ENCODE measurements around the gene ACP7. TPM values are rescaled to one million over a fixed set of nuclear protein-coding genes. Genes with fewer than 3 reads are reported as not detected.

Gene ACP7
- total and polyA plus RNA-seq, 8 donors: not detected

DNA sequence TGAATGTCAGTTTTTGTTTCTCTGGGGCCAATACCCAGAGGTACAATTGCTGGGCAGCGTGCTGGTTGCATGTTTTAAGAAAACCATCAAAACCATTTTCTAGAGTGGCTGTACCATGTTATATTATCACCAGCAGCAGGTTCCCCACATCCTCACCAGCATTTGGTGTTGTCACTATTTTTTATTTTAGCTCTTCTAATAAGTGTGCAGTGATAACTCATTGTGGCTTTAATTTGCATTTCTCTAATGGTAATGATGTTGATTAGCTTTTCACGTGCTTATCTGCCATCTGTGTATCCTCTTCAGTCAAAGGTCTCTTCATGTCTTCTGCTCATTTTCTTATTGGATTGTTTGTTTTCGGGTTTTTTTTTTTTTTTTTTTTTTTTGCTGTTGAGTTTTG, 63.3 kb downstream of the ACP7 start:
- Histone ChIP-seq H3K27me3 (no peaks in the 10 kb centered on the region), H3K27ac (no peak overlapping the region), H3K9me3 (no peaks in the 10 kb centered on the region), H3K4me3 (no peak overlapping the region), H3K4me1 (peaks cover 38 to 65% (median 48%) of the 10 kb centered on the region in 4 donors), H3K36me3 (peaks cover 0 to 6% (median 0%) of the 10 kb centered on the region in 4 donors)
- no peak for DNase-seq
- TF ChIP-seq POLR2A (IDR thresholded peaks at IDR 0.05) (no peak), POLR2AphosphoS5 (IDR thresholded peaks at IDR 0.05) (no peak), EP300 (IDR thresholded peaks at IDR 0.05) (no peak)
- TF ChIP-seq, protein P1, sequence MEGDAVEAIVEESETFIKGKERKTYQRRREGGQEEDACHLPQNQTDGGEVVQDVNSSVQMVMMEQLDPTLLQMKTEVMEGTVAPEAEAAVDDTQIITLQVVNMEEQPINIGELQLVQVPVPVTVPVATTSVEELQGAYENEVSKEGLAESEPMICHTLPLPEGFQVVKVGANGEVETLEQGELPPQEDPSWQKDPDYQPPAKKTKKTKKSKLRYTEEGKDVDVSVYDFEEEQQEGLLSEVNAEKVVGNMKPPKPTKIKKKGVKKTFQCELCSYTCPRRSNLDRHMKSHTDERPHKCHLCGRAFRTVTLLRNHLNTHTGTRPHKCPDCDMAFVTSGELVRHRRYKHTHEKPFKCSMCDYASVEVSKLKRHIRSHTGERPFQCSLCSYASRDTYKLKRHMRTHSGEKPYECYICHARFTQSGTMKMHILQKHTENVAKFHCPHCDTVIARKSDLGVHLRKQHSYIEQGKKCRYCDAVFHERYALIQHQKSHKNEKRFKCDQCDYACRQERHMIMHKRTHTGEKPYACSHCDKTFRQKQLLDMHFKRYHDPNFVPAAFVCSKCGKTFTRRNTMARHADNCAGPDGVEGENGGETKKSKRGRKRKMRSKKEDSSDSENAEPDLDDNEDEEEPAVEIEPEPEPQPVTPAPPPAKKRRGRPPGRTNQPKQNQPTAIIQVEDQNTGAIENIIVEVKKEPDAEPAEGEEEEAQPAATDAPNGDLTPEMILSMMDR (IDR thresholded peaks at IDR 0.05): no peak
- intact Hi-C loops (cut with DNase I; ENCODE audit: low total_unique reads): no loop called here
- 84 to 92% (median 89%) methylated on average over 3 of the region's 3 CpGs for WGBS, 5 donors

DNA sequence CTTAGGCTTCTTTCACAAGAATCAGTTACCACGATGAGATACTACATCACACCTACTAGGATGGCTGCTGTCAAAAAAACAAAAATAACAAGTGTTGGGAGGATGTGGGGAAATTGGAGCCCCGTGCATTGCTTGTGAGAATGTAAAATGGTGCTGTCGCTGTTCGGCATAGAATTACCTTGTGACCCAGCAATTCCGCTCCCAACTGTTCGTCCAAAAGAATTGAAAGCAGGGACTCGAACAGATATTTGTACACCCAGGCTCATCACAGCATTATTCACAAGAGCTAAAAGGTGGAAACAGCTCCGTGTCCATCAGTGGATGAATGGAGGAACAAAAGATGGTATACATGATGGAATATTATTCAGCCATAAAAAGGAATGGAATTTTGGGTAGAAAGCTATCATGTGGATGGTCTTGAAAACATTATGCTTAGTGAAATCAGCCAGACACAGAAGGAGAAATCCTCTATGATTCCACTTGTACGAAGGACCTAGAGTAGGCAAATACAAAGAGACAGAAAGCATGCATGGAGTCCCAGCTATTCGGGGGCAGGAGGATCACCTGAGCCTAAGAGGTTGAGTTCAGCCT, 64.9 kb downstream of the ACP7 start:
- no peak for DNase-seq
- no peaks in the 10 kb centered on the region for H3K27me3 ChIP-seq
- H3K4me3 ChIP-seq: no peak overlapping the region
- peaks cover 39 to 58% (median 50%) of the 10 kb centered on the region in 4 donors for H3K4me1 ChIP-seq
- no peak overlapping the region for H3K27ac ChIP-seq
- no peaks in the 10 kb centered on the region for H3K9me3 ChIP-seq
- H3K36me3 ChIP-seq: peaks cover 0 to 6% (median 0%) of the 10 kb centered on the region in 4 donors
- intact Hi-C loops (cut with DNase I; ENCODE audit: low total_unique reads): no loop called here
- TF ChIP-seq POLR2AphosphoS5 (IDR thresholded peaks at IDR 0.05): no peak
- TF ChIP-seq EP300 (IDR thresholded peaks at IDR 0.05): no peak
- TF ChIP-seq POLR2A (IDR thresholded peaks at IDR 0.05): no peak
- TF ChIP-seq, protein P1 (IDR thresholded peaks at IDR 0.05): no peak
- WGBS, 5 donors: 94 to 98% (median 97%) methylated on average over 10 of the region's 10 CpGs

DNA sequence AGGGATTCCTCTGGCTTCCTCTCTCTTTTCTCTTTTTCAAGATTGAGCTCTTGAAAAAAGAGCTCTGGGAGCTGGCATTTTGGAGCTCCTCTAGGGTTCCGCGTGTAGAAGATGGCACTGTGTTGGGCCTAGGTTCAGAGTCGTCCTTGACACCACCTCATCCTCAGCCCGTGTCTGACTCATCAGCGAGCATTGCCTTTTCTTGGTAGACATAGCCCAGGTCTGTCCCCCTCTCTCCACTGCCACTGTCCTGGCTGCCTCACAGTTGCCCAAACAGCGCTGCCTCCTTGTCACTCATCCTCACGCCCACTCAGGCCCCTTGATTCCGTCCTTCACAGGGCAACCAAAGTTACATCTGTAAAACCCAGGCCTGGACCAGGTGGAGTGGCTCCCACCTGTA, 66.1 kb downstream of the ACP7 start:
- 89 to 96% (median 91%) methylated on average over 8 of the region's 8 CpGs for WGBS, 5 donors
- H3K9me3 ChIP-seq: no peaks in the 10 kb centered on the region
- H3K4me1 ChIP-seq: peaks cover 39 to 58% (median 50%) of the 10 kb centered on the region in 4 donors
- no peak for DNase-seq
- H3K27me3 ChIP-seq: no peaks in the 10 kb centered on the region
- no peak overlapping the region for H3K27ac ChIP-seq
- H3K36me3 ChIP-seq: peaks cover 0 to 6% (median 0%) of the 10 kb centered on the region in 4 donors
- TF ChIP-seq, protein P1 (IDR thresholded peaks at IDR 0.05): no peak
- no peak for TF ChIP-seq EP300 (IDR thresholded peaks at IDR 0.05)
- no peak for TF ChIP-seq POLR2A (IDR thresholded peaks at IDR 0.05)
- TF ChIP-seq POLR2AphosphoS5 (IDR thresholded peaks at IDR 0.05): no peak
- H3K4me3 ChIP-seq: no peak overlapping the region
- intact Hi-C loops (cut with DNase I; ENCODE audit: low total_unique reads): no loop called here

DNA sequence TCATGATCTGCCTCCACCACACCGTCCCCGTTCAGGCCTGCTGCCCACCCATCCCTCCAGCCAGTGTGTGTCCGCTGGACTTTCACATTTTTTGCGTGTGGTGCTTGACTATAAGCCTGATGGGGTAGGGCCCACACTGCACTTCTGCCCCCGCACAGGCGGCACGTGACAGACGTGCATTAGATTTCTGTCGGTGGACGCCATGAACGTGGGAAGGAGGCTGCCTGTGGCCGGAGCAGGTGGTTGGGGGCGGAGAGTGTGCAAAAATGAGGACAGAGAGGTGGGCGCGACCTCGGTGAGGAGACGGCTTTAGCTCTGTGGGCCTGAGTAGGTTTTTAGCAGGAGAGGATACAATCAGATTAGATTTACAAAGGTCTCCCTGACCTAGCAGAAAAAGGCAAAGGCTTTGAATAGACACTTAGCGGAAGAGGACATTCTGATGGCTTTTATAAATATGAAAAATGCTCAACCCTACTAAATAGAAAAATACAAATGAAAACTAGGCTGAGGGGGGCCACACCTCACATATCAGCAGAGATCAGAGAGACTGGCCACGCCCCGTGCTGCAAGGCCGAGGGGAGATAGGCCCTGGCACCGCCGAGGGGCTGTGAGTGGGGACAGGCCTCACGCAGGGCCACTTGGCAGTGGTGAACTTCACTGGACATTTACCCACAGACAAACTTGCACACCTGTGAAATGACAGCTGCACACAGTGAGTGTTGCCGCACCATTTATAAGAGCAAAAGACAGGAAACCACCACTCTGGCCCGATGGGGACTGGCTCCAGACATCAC, 66.8 kb downstream of the ACP7 start:
- intact Hi-C loops (cut with DNase I; ENCODE audit: low total_unique reads): no loop called here
- Histone ChIP-seq H3K36me3 (peaks cover 0 to 6% (median 0%) of the 10 kb centered on the region in 4 donors), H3K27ac (no peak overlapping the region), H3K4me1 (peaks cover 39 to 58% (median 50%) of the 10 kb centered on the region in 4 donors), H3K9me3 (no peaks in the 10 kb centered on the region), H3K4me3 (no peak overlapping the region), H3K27me3 (no peaks in the 10 kb centered on the region)
- TF ChIP-seq POLR2A (IDR thresholded peaks at IDR 0.05) (no peak), POLR2AphosphoS5 (IDR thresholded peaks at IDR 0.05) (no peak)
- TF ChIP-seq, protein P1 (IDR thresholded peaks at IDR 0.05): no peak
- WGBS, 5 donors: 66 to 78% (median 70%) methylated on average over 26 of the region's 26 CpGs
- no peak for DNase-seq
